Transverse colon (tissue), 4 donors: ENCODE data around the gene MEIS2. TPM values are rescaled to one million over a fixed set of nuclear protein-coding genes. Genes with fewer than 3 reads are reported as not detected.
"Not testable (repeated sequence)": the region's sequence is repeated elsewhere in the genome, so short reads cannot be mapped to it uniquely, and the experiment has no call there.

ENCODE experiments used
- DNase-seq: peaks from one replicate; pipeline ENCODE4 v3.0.0-alpha.2; 2019
- H3K27ac ChIP-seq, 4 donors: fragments of 200-600 bp; sonication (generic); 2 replicates each; pipeline ENCODE4 v1.5.1; 2016 to 2018; ENCODE audit warnings: inconsistent platforms in 4 of 4
- H3K27me3 ChIP-seq: fragments of 200-600 bp; sonication (generic); 2 replicates; pipeline ENCODE4 v1.5.1; 2017; ENCODE audit warnings: inconsistent platforms
- H3K36me3 ChIP-seq, 4 donors: fragments of 200-600 bp; sonication (generic); 2 replicates each; pipeline ENCODE4 v1.5.1; 2017 to 2019; ENCODE audit warnings: inconsistent platforms in 4 of 4
- H3K4me1 ChIP-seq, 4 donors: fragments of 200-600 bp; sonication (generic); 2 replicates each; pipeline ENCODE4 v1.5.1; 2017 to 2020; ENCODE audit warnings: inconsistent platforms in 4 of 4
- H3K4me3 ChIP-seq, 4 donors: fragments of 200-600 bp; sonication (generic); 1 replicate in 1 of 4; 2 replicates in 3 of 4; pipeline versions ENCODE4 v1.5.1 to v1.6.1; 2017 to 2019; ENCODE audit warnings: inconsistent platforms in 4 of 4
- H3K9me3 ChIP-seq, 2 donors: fragments of 200-600 bp; sonication (generic); 2 replicates each; pipeline ENCODE4 v1.5.1; 2017 to 2019; ENCODE audit warnings: inconsistent platforms in 2 of 2
- EP300 ChIP-seq: sonication (generic); formaldehyde crosslinking; IDR thresholded peaks from one replicate; pipeline ENCODE4 v1.6.1; 2017; ENCODE audit warnings: antibody characterized with exemption, low read depth
- POLR2A ChIP-seq: fragments of 450-650 bp; IDR thresholded peaks from one replicate; pipeline ENCODE4 v1.6.1; 2016; ENCODE audit warnings: antibody characterized with exemption, mild to moderate bottlenecking, moderate library complexity
- POLR2AphosphoS5 ChIP-seq, 3 donors: sonication (generic); formaldehyde crosslinking; IDR thresholded peaks; one replicate each; pipeline ENCODE4 v1.6.1; 2016; ENCODE audit warnings: antibody characterized with exemption in 3 of 3
- whole genome bisulfite sequencing, 2 donors: methylation state at CpG; one replicate each; pipeline ENCODE4 v1.1.5; 2018; ENCODE audit warnings: low coverage in 1 of 2; 5-methylcytosine and 5-hydroxymethylcytosine counted together
- in situ Hi-C, 4 donors: fragments of 200-750 bp; cut with MboI; loops; one replicate each; pipeline versions ENCODE4 v1.15.0 to v1.15.1; 2017; ENCODE audit warnings: low sequenced_read_pairs in 3 of 4, low pct_ligation_motif_present in 1 of 4, low pct_unique_long_range_greater_than_20kb in 1 of 4
- intact Hi-C: fragments of 100-400 bp; cut with DNase I; formaldehyde crosslinking; loops from one replicate; pipeline ENCODE4 v1.15.1; 2023; ENCODE audit warnings: low total_unique reads
- total RNA-seq, 4 donors: library from RNA; depleted of rRNA; stranded (reverse); fragments of >200 nt; gene quantifications; one replicate each; pipeline ENCODE4 v1.1.0, GENCODE V29; 2016
- TF ChIP-seq, protein P1 (sequence below), 5 experiments: fragments of 200-600 bp in 3 of 5; fragments of 450-650 bp in 2 of 5; sonication (generic) in 3 of 5; IDR thresholded peaks; 1 replicate in 2 of 5; 2 replicates in 3 of 5; pipeline ENCODE4 v1.5.1; 2016 to 2017; ENCODE audit warnings: antibody characterized with exemption in 5 of 5, inconsistent platforms in 3 of 5, mild to moderate bottlenecking in 2 of 5, moderate library complexity in 1 of 5

The MEIS2 gene
- total RNA-seq, 4 donors from 2014 or later = 16.5 to 43.4 (median 32.7) TPM

- in situ Hi-C loops (no loop called here), intact Hi-C loops (no loop called here)
- WGBS, 2 donors = 69 to 72% methylated on average over 5 of the region's 5 CpGs
- Histone ChIP-seq H3K27me3 (no peaks in the 10 kb centered on the region), H3K4me1 (peaks cover 0 to 5% (median 2%) of the 10 kb centered on the region in 4 donors), H3K27ac (no peak overlapping the region), H3K4me3 (no peak overlapping the region), H3K9me3 (no peaks in the 10 kb centered on the region), H3K36me3 (no peaks in the 10 kb centered on the region)
- TF ChIP-seq POLR2AphosphoS5 (IDR thresholded peaks at IDR 0.05) (no peak), POLR2A (no peak), EP300 (no peak)
- TF ChIP-seq, protein P1, sequence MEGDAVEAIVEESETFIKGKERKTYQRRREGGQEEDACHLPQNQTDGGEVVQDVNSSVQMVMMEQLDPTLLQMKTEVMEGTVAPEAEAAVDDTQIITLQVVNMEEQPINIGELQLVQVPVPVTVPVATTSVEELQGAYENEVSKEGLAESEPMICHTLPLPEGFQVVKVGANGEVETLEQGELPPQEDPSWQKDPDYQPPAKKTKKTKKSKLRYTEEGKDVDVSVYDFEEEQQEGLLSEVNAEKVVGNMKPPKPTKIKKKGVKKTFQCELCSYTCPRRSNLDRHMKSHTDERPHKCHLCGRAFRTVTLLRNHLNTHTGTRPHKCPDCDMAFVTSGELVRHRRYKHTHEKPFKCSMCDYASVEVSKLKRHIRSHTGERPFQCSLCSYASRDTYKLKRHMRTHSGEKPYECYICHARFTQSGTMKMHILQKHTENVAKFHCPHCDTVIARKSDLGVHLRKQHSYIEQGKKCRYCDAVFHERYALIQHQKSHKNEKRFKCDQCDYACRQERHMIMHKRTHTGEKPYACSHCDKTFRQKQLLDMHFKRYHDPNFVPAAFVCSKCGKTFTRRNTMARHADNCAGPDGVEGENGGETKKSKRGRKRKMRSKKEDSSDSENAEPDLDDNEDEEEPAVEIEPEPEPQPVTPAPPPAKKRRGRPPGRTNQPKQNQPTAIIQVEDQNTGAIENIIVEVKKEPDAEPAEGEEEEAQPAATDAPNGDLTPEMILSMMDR (IDR thresholded peaks at IDR 0.05) = no peak
- no peak for DNase-seq
Measured at GRCh38 chr15:36992454-36992853, 107.9 kb downstream of the MEIS2 start.

GRCh38 chr15:36988947-36989346, 111.4 kb downstream of the MEIS2 start:
- in situ Hi-C loops = no loop called here
- no peak for DNase-seq
- Histone ChIP-seq H3K27me3 (no peaks in the 10 kb centered on the region), H3K4me3 (no peak overlapping the region), H3K9me3 (peaks cover 5 to 7% of the 10 kb centered on the region in 2 donors), H3K36me3 (no peaks in the 10 kb centered on the region), H3K4me1 (no peaks in the 10 kb centered on the region), H3K27ac (no peak overlapping the region)
- TF ChIP-seq, protein P1 (IDR thresholded peaks at IDR 0.05) = no peak
- TF ChIP-seq POLR2AphosphoS5 (IDR thresholded peaks at IDR 0.05) (no peak), POLR2A (no peak), EP300 (no peak)
- intact Hi-C loops = no loop called here

- H3K4me3 ChIP-seq = no peak overlapping the region
- H3K27me3 ChIP-seq = peaks cover under 1% of the 10 kb centered on the region
- in situ Hi-C loops (no loop called here), intact Hi-C loops (no loop called here)
- no peaks in the 10 kb centered on the region for H3K4me1 ChIP-seq
- H3K9me3 ChIP-seq = peaks cover 11 to 15% of the 10 kb centered on the region in 2 donors
- no peak for TF ChIP-seq POLR2A
- DNase-seq = no peak
- no peak overlapping the region for H3K27ac ChIP-seq
- no peaks in the 10 kb centered on the region for H3K36me3 ChIP-seq
Measured at GRCh38 chr15:36982430-36982829, 117.9 kb downstream of the MEIS2 start.

- H3K27ac ChIP-seq, H3K4me1 ChIP-seq, intact Hi-C loops, in situ Hi-C loops, H3K4me3 ChIP-seq, H3K36me3 ChIP-seq, DNase-seq: not testable (repeated sequence)
- 84 to 93% methylated on average over 2 of the region's 2 CpGs for WGBS, 2 donors
- Histone ChIP-seq H3K9me3 (peaks cover 11 to 15% of the 10 kb centered on the region in 2 donors), H3K27me3 (peaks cover 21% of the 10 kb centered on the region)
Measured at GRCh38 chr15:36980281-36980680, 120.1 kb downstream of the MEIS2 start.

DNA sequence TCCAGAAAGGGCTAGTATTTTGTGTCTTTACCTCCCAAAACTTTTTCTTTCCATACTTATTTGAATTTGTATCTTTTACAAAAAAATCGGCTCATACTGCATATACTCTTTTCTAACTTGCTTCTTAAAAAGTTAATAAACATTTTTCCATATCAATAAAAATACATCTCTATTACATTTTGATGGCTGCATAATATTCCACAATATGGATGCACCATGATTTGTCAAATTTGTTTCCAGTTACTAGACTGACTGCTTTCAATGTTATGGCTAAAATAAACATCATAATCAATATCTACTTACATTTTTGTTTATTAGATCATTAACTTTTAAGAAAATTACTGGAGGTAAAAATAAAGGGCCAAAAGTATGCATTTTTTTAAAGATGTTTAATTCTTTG, 121.7 kb downstream of the MEIS2 start:
- Histone ChIP-seq H3K27ac (no peak overlapping the region), H3K27me3 (peaks cover 32% of the 10 kb centered on the region), H3K4me3 (no peak overlapping the region), H3K4me1 (no peaks in the 10 kb centered on the region), H3K9me3 (peaks cover under 1 to 9% of the 10 kb centered on the region in 2 donors), H3K36me3 (no peaks in the 10 kb centered on the region)
- DNase-seq = no peak
- in situ Hi-C loops (no loop called here), intact Hi-C loops (no loop called here)
- 80 to 92% methylated on average over 1 of the region's 1 CpG for WGBS, 2 donors
- TF ChIP-seq EP300 = no peak

DNA sequence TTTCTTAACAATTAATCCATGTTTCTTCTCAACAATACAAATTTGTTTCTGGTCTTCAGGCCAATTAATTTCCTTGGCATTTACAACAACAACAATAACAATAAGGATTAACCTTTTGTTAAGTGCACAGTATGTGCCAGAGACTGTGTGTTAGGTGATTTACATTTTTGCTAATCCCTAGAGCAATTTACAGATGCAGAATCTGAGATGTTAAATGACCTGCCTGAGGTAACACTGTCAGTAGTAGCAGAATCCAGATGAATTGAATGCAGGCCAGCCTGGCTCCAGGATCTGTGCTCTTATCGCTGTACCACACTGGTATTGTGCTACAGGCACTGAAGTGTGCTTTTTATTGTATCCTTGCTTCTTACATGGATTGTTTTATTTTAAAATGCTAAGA, 122.2 kb downstream of the MEIS2 start:
- intact Hi-C loops = no loop called here
- no peaks in the 10 kb centered on the region for H3K4me1 ChIP-seq
- H3K27ac ChIP-seq = no peak overlapping the region
- H3K4me3 ChIP-seq = no peak overlapping the region
- in situ Hi-C loops = no loop called here
- TF ChIP-seq, protein P1 (IDR thresholded peaks at IDR 0.05) = no peak
- no peak for TF ChIP-seq POLR2AphosphoS5 (IDR thresholded peaks at IDR 0.05)
- peaks cover 35% of the 10 kb centered on the region for H3K27me3 ChIP-seq
- peaks cover 0 to 4% of the 10 kb centered on the region in 2 donors for H3K9me3 ChIP-seq
- WGBS, 2 donors = 79 to 100% methylated on average over 1 of the region's 1 CpG
- no peak for DNase-seq
- no peaks in the 10 kb centered on the region for H3K36me3 ChIP-seq
